HG03103 (cell line): ENCODE data around the gene OR4D1.

Experiments
- ATAC-seq: cut with Tn5 transposase; IDR thresholded peaks from one replicate; pipeline ENCODE4 v1.9.1; 2021; ENCODE audit warnings: low read depth; ENCODE audit not compliant: unreplicated experiment

OR4D1 gene

DNA sequence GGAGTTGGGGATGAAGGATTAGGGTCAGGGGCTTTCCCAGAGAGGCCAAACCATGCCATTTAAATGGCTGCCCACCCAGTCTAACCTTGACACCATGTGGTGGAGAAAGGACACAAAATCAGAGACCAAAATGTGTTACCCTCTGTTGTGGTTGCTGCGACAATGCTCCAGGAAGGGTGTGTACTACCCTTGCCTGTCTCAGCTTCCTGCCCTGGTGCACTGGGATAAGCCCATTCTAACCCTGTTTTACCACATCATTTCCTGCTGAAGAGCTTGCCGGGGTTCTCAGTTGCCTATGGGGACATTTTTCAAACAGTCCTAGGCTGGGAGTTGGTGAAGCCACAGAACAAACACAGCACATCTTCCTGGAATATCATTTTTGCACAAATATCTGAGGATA is 4.9 kb downstream of the OR4D1 start:
- no peak for ATAC-seq

DNA sequence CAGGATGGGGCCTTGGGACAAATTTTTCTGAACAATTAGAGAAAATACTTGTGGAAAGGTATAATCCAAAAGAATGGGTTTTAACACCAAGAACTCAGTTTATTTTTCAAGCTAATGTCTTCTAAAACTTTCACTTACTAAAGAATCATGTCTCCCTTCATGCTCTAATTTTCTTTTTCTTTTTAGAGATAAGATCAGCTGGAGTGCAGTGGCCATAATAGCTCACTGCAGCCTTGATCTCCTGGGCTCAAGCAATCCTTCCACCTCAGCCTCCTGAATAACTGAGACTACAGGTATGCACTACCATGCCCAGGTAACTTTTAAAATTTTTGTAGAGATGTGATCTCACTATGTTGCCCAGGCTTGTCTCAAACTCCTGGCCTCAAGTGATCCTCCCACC is 5.5 kb downstream of the OR4D1 start:
- no peak for ATAC-seq

DNA sequence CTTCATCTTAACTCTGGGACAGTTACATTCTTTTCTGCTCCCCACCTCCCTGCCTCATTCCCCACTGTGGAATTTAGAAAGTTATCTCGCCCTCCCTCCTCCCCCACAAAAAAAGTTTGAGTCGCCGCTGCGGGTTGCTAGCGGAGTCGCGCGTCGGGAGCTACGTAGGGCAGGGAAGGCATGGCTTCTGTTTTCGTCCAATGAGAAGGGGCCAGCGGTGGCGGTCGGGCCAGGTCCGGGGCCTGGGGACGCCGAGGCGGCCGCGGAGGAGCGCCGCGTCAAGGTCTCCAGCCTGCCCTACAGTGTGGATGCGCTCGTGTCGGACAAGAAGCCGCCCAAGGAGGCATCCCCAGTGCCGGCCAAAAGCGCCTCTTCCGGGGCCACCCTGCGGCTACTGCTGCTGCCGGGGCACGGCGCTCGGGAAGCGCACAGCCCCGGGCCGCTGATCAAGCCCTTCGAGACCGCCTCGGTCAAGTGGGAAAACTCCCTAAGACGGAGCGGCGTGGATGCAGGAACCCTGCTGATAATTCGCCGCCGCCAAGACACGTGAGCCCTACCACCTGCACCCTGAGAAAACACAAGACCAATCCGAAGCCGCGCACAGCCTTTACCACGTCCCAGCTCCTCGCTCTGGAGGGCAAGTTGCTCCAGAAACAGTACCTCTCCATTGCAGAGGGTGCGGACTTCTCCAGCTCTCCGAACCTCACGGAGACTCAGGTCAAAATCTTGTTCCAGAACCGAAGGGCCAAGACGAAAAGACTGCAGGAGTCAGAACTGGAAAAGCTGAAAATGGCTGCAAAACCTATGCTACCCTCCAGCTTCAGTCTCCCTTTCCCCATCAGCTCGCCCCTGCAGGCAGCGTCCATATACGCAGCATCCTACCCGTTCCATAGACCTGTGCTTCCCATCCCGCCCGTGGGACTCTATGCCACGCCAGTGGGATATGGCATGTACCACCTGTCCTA is 8.9 kb downstream of the OR4D1 start:
- no peak for ATAC-seq

DNA sequence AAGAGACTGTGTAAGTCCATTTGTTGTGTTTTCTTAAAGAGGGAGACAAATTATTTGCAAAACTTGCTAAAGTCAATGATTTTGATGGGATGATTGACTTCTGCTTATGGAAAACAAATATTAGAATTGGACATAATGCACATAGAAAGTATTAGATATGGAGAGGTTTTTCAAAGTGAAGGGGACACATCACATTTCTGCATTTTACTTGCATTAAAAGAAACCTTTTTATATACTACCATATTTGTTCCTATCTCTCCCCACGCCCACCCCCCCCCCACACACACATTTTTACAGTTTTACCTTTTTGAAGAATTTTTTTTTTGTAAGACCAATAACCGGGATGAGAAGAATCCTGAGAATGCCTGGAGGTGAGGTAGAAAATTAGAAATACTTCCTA is 10.0 kb downstream of the OR4D1 start:
- ATAC-seq = no peak

DNA sequence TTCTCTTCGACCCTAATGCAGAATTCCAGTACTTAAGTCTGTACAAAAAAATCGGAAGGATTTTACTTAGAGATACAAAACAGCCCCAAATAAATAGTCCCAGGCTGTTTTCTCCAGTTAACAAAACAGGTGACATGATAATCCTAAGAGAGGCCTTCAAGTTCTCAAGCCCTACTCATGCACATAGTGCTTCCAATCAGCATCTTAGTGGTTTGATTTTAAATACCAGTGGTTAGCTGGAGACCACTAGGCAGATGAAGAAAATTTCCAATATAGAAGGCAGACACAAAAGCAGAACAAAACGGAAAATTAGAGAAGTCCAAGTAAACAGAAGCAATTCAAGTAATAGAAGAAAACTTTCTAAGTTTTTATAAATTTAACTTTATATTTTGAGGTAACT is 13.4 kb downstream of the OR4D1 start:
- no peak for ATAC-seq

DNA sequence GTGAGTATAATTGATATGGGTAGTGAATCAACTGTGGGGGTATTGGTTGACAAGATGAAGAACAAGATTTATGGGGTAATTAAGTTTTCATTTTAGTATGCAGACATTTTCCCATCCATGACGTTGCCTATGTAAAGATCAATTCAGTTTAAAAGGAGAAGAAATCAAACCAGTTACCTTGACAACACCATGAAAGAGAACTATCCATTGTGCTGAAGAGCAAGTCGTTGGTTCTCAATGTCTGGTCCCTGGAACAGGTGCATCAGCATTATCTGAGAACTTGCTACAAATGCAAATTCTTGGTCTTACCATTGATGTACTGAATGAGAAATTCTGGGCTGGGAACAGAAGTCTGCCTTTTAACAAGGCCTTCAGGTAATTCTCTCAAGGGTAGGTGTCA is 17.8 kb downstream of the OR4D1 start:
- ATAC-seq = no peak

DNA sequence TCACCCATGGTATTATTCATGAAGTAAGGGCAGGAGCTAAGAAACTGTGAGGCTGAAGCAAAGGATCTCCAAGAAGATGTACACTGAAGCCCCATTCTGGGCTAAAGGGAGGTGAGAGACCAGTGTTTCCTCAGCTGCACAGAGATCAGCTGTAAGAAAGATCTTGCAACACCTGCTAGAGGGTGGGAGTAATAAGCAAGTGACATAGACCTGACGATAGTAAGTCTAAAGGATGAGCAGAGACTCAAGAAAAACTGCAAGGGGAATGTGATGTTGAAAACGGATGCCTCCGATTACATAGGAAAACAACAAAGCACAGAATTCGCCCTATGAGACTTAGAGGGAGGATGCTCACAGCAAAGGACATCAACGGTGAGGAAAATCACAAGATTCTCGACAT is 18.5 kb downstream of the OR4D1 start, which contains the start of gene OR4D2:
TSS of gene OR4D2 (plus strand) at position 301 of the 400 bp plus-strand sequence. CDS start 2,674 bp downstream, outside the sequence.
- ATAC-seq = no peak

DNA sequence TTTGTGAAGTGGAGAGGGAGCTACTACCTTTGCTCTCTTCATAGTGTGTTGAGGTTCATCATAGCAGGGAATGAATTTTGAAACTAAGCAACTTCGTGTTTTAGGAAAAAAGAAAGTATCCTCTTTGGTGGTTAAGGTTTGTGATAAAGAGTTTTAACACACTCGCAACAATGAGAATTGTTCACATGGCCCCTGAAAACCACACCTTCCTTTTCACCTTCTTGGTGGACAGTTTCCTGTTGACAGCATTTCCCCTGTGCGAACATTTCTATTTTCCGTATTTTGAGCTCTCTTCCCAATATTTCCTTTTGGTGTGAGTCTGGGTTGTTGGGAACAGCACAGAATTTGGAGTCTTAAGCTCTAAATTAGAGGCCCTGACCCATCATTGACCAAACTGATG is 22.4 kb downstream of the OR4D1 start:
- no peak for ATAC-seq

DNA sequence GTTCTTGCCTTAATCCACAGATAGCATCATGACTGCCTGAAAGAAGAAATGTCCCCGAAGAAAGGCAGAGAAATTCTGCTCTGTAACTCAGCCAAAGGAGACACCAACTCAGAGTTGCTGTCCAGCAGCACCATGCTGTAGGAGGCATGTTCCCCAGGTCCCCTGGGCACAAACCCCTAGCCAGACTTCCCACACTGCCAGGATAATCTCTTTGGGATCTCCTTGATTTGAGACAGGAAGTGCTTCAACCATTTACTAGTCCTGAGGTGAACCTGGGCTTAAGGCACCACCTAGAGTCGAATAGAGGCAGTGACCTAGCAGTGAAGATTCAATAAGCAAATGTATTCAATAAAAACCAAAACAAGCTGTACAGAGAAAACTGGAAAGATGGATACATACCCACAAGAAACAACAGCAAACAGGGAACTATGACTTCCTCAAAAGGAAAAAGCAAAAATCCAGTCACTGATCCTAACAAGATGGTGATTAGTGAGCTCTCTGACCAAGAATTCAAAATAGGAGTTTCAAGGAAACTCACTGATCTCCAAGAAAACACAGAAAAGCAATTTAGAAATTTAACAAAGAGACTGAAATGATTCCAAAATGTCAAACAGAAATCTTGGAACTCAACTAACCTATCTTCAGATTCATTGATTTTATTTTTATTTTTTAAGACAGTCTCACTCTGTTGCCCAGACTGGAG is 24.3 kb downstream of the OR4D1 start:
- no peak for ATAC-seq

DNA sequence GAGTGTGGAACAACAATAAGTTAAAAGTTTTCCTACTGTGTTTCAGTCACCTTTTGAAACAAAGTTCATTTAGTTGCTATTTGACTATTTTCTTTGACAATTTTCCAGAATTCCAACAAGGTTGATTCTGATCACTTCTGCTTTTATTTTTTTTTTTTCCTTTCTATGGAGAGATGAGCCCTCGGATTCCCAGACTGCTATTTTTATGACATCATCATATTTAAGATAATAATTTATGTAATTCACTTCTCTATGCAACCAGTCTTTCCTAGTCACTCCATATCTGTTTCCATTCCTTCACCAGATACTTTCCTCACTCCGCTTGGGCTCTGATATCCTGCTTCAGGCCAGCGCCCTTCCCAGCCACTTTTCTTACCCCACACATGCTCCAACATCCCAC is 26.7 kb downstream of the OR4D1 start:
- no peak for ATAC-seq

DNA sequence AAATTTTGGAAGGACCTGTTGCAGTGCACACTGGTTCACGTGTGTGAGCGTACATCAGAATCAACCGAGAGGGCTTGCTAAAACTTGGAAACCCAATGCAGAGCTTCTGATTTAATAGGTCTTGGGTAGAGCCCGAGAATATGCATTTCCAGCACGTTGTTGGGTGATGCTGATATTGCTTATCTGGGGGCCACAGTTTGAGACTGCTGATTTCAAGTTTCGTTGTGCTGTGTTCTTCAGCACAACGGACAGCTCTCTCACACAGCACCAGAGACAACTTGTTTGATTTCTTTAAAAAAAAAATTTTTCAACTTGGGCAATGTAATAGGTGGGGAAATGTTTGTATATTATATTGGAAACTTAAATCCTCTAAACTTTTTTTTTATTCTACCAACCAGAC is 28.0 kb downstream of the OR4D1 start:
- no peak for ATAC-seq

DNA sequence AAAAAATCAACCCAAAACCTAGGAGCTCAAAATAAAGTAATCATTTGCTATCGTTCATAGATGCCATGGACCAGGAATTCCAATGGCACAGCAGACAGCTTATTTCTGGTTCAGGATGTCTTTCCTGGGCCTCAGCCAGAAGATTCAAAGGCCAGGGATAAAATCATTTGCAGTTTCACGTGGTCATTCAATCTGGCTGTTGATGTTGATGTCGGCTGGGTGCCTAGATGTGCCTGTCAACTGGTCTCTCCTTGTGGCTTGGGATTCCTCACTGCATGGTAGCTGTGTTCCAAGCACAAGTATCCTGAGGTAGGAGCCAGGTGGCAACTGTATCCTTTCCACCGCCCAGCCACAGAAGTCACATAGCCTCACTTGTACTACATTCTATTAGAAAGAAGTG is 33.6 kb downstream of the OR4D1 start:
- no peak for ATAC-seq

DNA sequence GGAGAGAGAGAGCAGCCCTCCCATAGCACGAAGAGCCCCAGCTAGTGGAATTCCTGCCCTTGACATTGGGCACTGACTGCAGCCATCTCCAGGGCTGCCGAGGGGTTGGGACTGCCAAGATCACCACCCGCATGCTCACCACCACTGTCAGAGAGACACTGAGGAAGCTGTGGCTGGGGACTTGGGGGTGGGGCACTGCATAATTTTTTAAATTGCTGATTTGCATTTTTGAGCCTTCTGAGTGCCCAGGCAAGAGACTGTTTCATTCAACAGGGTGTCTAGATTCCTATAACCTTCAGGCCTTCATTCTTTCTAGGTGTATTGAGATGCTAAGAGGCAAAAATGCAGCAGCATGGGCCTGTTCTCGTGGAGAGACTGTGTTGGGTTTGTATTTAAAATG is 35.3 kb downstream of the OR4D1 start:
- ATAC-seq = no peak

DNA sequence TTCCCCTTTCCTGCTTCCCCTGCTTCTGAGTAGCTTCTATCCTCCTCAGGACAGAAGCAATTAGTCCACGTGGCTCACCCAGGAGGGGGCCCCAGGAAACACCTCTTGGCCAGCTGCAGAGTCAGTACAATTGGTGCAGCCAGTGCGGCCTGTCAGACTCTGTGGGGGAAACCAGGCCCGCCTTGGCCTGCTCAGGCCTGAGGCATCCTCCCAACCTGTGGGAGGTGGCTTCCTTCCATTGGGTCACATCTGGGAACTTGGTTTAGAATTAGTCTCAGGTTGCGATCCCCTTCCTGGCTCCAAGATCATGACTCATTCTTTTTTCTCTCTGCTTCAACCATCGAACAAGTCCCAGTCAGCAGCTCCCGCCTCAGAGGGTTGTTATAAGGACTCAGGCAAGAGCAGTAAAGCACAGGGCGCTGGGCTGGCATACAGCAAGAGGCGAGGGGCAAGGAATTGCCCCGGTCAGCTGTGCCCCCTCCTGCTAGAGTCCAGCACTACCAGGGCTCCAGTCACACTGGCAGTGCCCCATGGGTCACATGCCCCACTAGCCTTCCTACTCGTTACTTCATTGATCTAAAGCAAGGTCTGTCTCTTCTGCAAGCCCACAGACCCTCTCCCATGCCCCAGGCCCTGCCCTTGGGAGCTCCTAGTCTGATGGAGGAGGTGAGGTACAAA is 36.3 kb downstream of the OR4D1 start:
- no peak for ATAC-seq

DNA sequence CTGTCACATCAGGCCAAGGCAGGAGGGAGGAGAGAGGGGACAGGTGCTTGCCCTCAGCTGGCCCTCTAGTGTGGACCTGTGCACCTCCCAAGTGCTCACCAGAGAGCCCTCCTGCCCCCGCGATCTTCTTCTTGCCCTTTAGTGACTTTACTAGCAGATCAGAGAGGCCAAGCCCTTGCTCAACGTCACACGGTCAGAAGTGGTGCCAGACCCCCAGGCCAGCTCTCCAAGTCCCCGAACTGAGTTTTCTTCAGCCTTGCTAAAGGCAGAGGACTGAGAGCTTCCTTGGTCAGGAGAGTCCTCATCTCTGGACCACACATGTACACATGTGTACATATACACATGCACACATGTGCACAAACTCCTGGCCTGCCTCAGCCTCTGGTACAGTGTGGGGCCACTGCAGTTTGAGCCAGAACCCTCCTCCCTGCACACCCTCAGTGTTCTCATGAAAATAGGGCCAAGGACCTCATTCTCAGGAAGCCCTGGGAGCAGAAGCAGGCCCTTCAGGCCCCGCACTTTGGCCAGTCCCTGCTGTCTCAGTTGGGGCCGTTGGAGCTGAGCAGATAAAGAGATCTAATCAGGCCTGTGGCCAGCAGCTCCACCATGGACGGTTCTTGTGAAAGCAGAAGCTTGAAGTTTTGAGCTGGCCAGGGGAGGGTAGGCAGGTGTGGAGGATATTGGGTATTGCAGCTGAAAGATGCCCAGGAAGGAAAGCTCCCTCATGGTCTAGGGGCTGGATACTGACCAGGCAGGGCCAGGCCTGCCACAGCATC is 37.0 kb downstream of the OR4D1 start:
- no peak for ATAC-seq

DNA sequence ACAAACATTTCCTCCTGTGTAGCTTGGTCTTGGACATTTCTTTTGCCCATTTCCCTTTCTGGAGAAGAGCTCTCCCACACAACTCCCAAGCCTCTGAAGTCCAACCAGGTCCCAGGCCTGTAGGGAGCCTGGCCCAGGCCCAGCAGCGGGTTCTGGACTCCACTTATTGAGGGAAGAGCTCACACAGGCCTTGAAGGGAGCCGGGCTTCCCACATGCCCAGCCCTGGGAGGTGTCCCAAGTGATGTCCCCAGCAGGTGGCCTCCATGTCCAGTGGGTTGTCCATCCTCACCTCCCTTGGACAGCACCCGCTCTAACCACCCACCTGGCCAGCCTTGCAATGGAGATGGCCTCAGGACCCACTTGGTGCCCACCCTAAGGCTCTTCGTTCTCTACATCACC is 38.4 kb downstream of the OR4D1 start:
- ATAC-seq = no peak

DNA sequence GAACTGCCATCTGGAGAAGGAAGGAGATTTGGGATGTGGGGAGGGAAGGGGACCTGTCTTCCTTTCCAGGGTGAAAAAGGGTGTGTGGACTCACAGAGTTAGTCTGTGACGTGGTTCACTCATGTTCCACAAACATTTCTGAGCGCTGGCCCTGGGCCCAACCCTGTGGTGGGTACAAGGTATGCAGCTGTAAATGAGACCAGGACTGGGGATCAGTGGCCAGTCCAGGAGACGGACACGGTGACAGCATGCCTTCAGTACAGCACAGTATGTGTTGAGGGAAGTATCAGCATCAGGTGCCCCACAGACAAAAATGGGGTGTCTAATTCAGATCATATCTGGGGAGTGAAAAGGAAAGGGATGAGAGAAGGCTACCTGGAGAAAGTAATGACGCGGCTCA is 38.9 kb downstream of the OR4D1 start:
- ATAC-seq = no peak

DNA sequence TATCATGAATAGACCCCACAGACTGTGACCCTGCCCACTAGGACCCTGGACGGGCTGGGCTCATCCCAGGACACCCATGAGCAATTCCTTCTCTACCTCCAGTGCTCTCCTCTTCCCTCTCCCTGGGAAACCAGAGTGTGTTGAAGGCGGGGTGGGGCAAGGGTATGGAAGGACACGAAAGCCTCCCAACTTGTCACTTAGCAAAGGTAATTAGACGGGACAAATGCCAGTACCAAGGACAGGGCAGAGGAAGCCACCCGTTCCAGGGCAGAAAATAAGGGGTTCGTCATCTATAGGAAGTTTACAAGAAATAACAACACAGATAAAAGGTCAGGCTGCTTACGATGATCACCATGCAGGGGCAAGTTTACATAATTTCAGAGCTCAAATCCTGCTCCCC is 39.5 kb downstream of the OR4D1 start:
- ATAC-seq = no peak

DNA sequence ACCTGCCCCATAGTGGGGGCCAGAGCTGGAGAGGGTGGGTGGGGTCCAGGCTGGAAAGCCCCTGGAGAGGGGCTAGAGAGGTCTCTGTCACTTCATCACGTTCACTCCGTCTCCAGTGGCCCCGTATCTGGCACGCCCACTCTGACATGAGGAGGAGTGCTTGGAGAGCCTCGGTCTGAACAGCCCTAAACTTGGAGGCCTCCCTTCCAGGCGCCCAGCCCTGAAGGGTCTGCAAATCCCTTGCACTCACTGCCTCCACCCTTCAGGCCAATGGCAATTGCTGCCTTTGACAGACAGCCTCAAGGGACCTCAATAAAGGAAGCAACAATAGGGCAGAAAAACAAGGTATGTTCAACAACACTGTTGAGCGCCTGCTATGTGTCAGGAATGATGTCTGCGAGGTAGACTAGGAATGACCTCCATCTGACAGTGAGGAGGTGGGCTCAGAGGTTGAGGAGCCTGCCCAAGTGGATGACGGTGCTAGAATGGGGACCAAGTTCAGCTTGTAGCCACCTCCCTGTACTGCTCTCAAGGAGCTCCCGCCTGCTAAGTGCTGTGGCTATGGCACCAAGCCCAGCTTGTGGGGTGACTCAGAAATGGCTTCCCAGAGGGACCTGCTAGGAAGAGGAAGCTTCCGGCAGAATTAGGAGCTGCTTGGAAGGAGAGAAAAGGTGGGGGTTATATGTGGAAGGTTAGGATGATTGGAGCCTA is 41.4 kb downstream of the OR4D1 start:
- ATAC-seq = no peak
